ENCODE results near the gene ASRGL1. TPM values are rescaled to one million over a fixed set of nuclear protein-coding genes. Genes with fewer than 3 reads are reported as not detected.

ASRGL1 gene
- total and polyA plus RNA-seq, 2 of the 13 experiments (the other 11 are each of a cell fraction or from before 2014, with no cell fraction given): 50.8 to 97.5 TPM

DNA sequence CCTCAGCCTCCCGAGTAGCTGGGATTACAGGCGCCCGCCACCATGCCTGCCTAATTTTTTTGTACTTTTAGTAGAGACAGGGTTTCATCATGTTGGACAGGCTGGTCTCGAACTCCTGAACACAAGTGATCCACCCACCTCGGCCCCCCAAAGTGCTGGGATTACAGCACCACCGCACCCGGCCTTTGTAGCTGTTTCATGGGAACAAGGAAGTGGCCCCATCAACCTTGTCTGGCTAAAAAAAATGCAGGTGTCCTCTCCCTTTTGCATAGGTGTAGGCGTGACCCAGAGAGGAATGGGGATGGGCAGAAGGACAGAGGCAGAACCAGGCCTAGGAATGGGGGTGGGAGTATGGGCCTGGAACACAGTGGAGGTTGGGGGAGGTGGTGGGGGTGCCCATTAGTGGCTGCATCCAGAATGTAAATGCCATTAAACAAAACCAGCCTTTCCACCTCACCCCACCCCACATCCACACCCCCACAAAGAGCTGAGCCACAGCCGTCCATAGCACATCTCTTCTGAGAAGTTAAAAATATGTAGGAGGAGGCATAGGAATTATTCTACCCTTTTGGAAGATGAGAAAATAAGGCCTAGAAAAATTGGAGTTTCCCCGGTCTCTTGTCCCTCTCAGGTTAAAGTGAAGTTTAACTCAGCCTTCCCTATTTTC is 58.8 kb downstream of the ASRGL1 start:
- ChIA-PET POLR2A (no interaction called here), CTCF (ENCODE audit: low intra/inter-chr PET ratio, low total read pairs) (interaction anchor here (2.4 kb wide), 1 partner anchor 165 kb away, joined by 19 read pairs; no protein-coding TSS in a partner anchor)
- no peak for ATAC-seq
- in situ Hi-C loops (cut with HindIII; ENCODE audit: extremely low pct_ligation_motif_present, low pct_unique_long_range_greater_than_20kb): loop anchor here (5.0 to 10.0 kb wide), 2 partner anchors 161 to 309 kb away; partner anchors contain the start of genes BSCL2 and GNG3
- FAIRE-seq: no peak
- H3K79me2 ChIP-seq (ENCODE audit: insufficient read depth, low read length): no peaks in the 10 kb centered on the region
- TF ChIP-seq ZNF547 (CRISPR knock-in tag; IDR thresholded peaks at IDR 0.05) (no peak), NFYC (CRISPR knock-in tag; IDR thresholded peaks at IDR 0.05) (no peak), HIC2 (CRISPR knock-in tag; IDR thresholded peaks at IDR 0.05; ENCODE audit: low read depth) (no peak), ZBTB2 (CRISPR knock-in tag; IDR thresholded peaks at IDR 0.05; ENCODE audit: low read depth) (no peak)
- peaks cover 0 to 7% of the 10 kb centered on the region in 2 experiments; a peak in 3 of 5 replicates for H3K36me3 ChIP-seq (replicated peaks in 1 of 2; ENCODE audit: control insufficient read depth in 1 of 2, insufficient read depth in 2 of 2, low read length in 2 of 2)
- H3K4me3 ChIP-seq (replicated peaks in 1 of 3; ENCODE audit: insufficient read depth in 1 of 3, low read depth in 2 of 3, low read length in 3 of 3): no peak overlapping the region
- no peak overlapping the region for H2AFZ ChIP-seq (ENCODE audit: low read length)
- H3K27ac ChIP-seq (ENCODE audit: extremely low read length, insufficient read depth, low read length): no peak overlapping the region
- no peaks in the 10 kb centered on the region for H4K20me1 ChIP-seq (ENCODE audit: insufficient read depth, low read length)
- no peak overlapping the region for H3K9ac ChIP-seq (ENCODE audit: insufficient read depth, low read depth, low read length)
- peaks cover 0 to 18% of the 10 kb centered on the region in 2 experiments; a peak in 1 of 5 replicates for H3K27me3 ChIP-seq (ENCODE audit: control insufficient read depth in 1 of 2, insufficient read depth in 2 of 2, low read length in 2 of 2)
- no peak overlapping the region for H3K4me2 ChIP-seq (ENCODE audit: low read depth, low read length)
- 84% methylated on average over 10 of the region's 10 CpGs for WGBS (ENCODE audit: low lambda C conversion rate)
- H3K4me1 ChIP-seq (ENCODE audit: insufficient read depth, low read length): peaks cover 37% of the 10 kb centered on the region
- no TSS peak for BruUV-seq (replicated peaks)
- no peak for DNase-seq (ENCODE audit: low spot score)
- intact Hi-C loops (cut with micrococcal nuclease; ENCODE audit: unreplicated experiment): loop anchor here (2.0 to 10.0 kb wide), 2 partner anchors 149 to 165 kb away; partner anchors contain the start of gene AHNAK
- no peaks in the 10 kb centered on the region for H3K9me3 ChIP-seq (ENCODE audit: low read length)

Measured in HepG2 (cell line).